RPMI7951 (cell line): Measurements from ENCODE around the gene MBD2. TPM values are rescaled to one million over a fixed set of nuclear protein-coding genes. Genes with fewer than 3 reads are reported as not detected.
"Not testable (repeated sequence)": the region's sequence is repeated elsewhere in the genome, so short reads cannot be mapped to it uniquely, and the experiment has no call there.

ENCODE experiments used
- DNase-seq: peaks from one replicate; pipeline ENCODE4 v3.0.0-alpha.2; 2012; ENCODE audit warnings: low read depth
- total RNA-seq: library from RNA; depleted of rRNA; stranded (reverse); fragments of >200 nt; shearing (Covaris generic); gene quantifications from 2 replicates; pipeline ENCODE4 v1.2.3, GENCODE V29; 2014; rRNA removed

The MBD2 gene, protein sequence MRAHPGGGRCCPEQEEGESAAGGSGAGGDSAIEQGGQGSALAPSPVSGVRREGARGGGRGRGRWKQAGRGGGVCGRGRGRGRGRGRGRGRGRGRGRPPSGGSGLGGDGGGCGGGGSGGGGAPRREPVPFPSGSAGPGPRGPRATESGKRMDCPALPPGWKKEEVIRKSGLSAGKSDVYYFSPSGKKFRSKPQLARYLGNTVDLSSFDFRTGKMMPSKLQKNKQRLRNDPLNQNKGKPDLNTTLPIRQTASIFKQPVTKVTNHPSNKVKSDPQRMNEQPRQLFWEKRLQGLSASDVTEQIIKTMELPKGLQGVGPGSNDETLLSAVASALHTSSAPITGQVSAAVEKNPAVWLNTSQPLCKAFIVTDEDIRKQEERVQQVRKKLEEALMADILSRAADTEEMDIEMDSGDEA
- total RNA-seq: 17.0 and 24.9 TPM in 2 replicates

DNA sequence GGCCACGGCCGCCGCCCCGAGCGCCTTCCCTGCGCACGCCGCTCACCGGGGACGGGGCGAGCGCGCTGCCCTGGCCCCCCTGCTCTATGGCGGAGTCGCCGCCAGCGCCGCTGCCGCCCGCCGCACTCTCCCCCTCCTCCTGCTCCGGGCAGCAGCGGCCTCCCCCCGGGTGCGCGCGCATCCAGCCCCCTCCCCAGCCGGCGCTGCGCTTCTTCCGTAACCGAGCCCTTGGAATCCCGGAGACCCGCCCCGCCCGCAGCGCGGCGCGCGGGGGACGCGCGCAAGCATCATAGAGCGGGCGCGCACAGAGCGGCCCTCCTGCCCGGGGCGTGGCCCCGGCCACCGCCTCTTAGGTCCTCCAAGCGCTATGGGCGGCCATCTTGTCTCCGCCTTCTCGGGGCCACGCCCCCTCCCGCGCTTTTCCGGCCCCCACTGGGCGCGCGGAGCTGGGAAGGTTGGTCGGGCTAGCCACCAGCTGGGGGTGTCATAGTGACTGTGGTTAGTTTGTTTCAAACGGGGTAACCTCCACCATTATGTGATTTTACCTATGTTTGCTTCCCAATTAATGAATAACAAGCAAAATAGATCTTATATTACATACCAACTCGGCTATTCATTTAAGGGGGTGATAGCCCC is at the start of gene MBD2:
Gene MBD2 (minus strand): TSS at position 291 of the 636 bp plus-strand sequence. CDS start 110 bp downstream, at position 181.
- DNase-seq: peak; percentile 92

DNA sequence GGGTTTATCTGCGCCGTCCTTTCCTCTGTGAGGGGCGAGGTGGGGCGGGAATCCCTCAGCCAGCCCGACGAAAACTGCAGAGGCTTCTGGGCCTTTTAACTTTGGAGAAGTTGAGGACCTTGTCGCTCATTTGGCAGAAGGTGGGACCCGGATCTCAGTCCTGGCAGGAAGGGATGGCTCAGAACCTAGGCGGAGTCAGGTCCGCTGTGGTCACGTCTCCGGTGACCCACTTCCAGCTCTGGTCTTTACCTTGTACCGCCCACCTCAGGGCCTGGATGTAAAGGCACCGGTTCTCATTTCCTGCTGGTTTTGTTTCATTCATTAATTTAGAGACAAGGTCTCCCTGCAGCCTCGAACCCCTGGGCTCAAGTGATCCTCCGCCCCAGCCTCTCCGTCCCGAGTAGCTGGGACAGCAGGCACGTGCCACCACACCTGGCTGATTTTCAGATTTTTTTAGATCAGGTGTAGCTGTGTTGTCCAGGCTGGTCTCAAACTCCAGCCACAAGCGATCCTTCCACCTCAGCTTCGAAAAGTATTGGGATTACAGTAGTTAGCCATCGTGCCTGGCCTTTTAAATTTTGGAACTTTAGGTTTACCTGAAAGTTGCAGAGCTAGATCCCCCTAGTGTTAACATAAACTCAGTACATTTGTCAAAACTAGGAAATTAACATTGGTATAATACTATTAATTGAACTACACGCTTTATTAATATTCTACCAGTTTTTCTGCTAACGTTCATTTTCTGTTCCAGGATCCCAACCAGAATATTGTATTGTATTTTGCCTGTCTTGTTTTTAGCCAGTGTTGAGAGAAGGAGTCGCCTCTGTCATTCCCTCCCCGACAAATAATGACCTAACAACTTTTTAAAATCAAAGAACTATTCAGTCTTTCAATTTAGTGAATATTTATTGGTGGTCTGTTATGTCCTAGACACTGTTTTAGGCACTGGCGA is 45.7 kb upstream of the MBD2 start:
- DNase-seq: peak; percentile 59

DNA sequence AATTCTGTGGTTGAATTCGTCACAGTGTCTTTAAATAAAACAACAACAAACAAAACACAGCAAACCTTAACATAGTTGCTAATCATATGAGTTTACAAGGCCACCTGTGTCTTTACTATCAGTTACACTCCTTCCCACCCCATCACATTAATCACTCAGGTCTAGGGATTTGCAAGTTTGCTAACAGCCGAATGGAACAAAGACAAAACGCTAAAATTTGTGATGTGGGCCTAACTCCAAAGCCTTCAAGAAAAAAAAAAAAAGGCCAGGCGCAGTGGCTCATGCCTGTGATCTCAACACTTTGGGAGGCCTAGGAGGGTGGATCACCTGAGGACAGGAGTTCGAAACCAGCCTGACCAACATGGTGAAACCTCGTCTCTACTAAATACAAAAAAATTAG is 44.3 kb upstream of the MBD2 start:
- no peak for DNase-seq

DNA sequence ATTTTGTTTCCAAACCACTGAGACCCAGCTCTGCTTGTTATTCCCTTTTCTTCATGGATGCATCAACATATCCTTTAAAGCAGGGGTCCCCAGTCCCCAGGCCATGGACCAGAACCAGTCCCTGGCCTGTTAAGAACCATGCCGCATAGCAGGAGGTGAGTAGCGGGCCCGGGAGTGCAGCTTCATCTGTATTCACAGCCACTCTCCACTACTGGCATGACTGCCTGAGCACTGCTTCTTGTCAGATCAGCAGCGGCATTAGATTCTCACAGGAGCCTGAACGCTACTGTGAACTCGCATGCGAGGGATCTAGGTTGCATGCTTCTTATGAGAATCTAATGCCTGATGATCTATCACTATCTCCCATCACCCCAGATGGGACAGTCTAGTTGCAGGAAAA is 43.2 kb upstream of the MBD2 start:
- no peak for DNase-seq

DNA sequence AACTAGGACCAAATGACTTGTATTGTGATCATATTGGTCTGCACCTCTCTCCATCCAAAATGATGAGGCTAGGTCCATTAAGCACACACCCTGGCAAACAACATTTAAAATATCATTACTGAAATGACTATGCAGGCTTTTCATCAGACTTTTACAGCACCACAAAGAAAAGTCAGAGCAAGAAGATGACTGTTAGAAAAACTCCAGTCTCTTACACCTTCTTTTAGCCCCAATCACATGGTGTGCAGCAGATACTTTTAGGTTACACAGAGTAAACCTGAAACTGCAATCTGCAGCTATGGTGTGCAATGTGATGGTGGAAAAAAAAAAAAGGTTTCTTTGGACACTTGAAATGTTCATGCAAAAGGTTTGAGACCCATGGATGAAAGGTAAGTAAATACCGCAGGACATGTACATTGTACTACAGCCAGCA is 39.5 kb upstream of the MBD2 start:
- no peak for DNase-seq

DNA sequence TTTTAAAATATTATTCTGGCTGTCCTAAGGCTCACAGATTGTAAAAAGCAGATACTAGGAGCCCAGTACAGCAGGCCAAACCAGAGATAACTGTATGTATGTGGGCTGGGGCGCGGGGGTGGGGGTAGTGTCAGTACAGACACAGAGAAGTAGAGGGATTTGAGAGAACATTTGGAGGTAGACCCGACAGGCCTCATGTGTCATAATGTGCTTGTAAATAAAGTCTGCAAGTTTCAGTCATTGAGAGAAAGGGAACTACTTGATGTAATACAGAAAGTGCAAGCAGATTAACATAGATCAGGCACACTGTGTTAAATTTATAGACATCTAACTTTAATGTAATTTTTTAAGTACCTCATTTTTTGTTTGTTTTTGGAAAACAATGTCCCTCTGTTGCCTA is 37.4 kb upstream of the MBD2 start:
- DNase-seq: no peak

DNA sequence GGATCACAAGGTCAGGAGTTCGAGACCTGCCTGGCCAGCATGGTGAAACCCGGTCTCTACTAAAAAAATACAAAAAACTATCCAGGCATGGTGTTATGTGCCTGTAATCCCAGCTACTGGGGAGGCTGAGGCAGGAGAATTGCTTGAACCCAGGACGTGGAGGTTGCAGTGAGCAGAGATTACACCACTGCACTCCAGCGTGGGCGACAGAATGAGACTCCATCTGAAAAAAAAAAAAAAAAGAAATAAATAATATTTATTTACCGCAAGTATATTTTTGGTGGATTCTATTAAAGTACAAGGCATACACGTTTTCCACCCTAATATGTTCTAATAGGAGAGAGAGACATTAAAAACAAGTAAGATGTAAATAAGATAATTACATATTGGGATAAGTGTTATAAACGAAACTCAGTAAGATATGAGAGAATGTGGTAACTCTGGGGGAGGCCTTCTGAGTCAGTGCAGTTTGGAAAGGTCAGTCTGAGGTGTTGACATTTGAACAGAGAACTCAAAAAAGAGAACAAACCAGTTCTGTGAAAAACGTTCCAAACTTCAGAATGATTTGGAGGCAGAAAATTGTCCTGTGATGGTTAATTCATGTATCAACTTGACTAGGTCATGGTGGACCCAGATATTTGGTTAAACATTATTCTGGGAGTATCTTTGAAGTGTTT is 36.1 kb upstream of the MBD2 start:
- DNase-seq: no peak

DNA sequence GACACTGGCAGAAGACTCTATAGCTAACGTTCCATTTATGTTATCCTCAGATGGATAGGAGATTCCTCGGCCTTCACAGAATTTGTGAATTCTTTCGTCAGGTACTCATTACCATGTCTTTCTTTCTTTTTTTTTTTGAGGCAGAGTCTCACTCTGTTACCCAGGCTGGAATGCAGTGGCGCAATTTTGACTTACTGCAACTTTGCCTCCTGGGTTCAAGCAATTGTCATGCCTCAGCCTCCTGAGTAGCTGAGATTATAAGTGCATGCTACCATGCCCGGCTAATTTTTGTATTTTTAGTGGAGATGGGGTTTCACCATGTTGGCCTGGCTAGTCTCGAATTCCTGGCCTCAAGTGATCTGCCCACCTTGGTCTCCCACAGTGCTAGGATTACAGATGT is 33.3 kb upstream of the MBD2 start:
- not testable (repeated sequence) for DNase-seq

DNA sequence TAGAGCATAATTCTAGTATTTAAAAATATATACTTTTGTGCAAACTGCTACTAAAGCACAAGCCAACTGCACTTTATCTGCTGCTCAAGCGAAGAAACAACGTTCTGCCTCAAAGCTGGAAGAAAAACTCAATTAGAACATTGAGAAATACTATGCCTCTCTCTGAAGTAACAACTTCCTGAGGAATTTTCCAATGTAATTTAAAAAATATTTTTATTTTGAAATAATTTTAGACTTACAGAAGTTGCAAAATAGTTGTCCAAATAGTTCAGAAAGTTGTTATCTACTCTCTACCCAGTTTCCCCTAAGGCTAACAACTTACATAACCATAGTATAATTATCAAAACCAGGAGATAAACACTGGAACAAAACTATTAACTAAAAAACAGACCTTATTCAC is 32.5 kb upstream of the MBD2 start:
- no peak for DNase-seq

DNA sequence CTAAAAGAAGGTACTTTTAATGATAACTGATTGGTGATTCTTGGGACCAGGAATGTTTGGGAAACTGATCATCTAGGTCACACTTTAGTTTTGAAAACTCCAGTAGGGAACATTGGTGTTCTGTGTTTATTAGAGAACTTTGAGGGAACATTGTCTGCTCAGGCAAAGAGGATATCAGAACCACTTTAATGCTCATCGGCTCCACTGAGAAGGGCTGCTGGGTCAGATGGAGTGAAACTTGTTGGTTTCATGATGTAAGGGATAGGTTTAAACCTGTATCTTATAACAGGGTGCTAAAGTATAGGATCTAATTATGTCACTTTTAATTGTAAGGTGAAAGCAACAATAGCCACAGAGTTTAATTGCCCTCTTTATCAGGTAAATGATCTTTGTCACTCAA is 30.7 kb upstream of the MBD2 start:
- no peak for DNase-seq

DNA sequence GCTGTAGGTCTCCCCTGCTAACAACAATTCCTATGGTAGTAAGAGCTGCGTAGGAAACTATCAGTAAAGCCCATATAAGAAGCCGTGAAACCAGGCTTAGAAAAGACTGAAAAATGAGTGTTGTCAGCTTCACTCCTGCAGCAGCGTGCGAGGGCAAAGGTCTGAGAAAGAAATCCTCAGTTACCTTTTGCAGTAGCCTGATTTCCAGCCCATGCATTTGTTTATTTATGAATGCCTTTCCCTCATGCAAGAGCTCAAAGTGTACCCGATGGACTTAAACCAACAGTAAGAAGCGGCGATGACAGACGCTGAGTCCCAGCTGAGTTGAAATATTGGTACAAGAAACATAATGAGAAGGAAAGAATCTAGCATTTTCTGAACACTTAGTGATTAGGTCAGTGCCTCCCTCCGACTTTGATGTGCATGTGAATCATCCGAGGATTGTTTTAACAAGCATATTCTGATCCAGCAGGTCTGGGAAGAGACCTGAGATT is 29.8 kb upstream of the MBD2 start:
- no peak for DNase-seq

DNA sequence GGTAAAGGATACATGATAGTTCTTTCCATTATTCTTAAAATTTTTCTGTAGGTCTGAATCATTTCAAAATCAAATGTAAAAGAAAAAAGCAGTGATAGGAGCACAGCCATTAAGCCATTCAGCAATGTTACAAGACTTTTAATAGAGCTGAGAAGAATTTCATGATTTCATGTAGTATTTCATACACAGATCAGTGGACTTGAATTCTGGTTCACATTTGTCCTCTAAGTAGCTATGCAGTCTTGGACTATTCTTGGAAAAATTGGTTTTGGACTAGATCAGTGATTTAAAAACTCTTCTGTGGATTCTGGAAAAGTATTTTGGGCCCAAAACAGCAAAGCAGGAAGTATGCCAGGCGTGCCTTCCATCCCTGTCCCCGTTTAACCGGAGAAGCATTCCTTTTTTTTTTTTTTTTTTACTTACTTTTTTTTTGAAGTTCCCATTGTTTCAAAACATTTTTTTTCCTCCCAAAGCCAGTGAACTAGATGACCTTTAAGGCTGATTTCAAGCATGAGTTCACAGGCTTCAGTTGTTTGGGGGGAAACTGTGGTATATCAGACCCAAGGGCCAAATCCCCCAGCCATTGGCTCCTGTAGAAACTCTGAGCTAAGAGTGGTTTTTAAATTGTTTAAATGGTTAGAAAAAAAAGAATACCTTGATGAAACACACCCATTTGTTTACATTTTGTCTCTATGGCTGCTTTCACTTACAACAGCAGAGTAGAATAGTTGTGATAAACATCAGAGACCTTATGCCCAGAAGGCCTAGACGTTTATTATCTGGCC is 27.3 kb upstream of the MBD2 start:
- no peak for DNase-seq

DNA sequence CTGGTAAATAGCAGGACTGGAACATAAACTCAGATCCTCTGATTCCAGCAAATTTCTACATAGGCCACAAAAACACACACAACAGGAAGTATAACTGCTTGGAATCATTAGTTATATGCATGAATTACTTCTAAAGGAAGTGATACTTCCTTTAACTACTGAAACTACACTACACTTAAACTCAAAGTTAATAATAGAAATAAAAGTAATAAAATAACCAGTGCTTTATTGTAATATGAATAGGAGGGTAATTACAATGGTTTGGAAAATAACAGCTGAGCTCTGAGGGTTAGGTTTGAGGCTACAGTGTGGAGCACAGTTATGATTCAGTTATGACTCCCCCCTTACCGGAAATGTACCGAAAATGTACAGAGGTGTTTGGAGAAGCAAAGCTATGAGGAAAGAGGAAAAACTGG is 26.4 kb upstream of the MBD2 start:
- DNase-seq: no peak

DNA sequence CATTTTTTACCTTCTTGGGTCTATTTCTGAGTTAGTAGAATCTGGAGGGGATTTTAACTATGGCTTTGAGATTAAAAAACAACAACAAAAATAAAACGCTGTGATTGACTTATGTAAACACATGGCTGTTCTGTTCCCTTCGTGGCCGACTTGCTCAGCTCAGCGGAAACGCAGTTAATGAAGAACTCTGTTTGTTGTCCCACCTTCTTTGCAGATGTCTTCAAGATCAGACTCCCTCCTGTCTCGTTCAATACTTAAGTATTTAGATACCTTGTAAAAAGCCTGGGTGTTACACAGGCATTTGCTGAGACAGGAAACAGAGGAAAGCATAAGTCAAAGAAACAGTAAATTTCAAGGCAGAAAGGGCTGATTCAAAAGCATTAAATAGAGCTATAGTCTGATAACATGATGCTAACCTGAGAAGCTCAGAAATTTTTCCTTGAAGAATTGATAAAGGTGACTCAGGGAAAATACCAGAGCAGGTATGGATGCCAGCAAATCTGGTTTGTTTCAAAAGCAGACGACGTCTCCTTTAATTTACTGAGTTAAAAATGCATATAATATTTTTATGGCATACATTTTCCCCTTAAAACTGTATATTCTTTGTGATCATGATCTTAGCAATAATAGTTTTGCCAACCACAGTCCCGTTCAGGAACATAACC is 23.2 kb upstream of the MBD2 start:
- DNase-seq: no peak

DNA sequence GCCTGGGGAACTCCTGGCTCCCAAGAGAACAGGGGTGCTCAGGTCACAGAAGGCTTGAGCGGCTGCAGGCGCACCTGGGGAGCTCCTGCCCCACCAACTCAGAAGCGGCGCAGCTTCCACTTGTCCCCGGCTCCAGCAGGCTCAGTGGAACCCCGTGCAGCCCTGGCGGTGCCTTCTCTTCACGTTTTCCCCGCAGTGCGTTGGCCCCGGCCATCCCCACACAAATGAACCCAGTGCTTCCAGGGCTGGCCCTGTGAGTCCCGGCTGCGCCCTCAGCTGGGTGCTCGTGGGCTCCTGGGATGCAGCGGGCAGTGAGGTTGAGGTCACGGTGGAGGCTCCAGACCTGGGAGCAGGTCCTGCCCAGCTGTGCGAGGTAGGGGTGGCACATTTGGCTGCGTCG is 17.9 kb upstream of the MBD2 start:
- DNase-seq: no peak

DNA sequence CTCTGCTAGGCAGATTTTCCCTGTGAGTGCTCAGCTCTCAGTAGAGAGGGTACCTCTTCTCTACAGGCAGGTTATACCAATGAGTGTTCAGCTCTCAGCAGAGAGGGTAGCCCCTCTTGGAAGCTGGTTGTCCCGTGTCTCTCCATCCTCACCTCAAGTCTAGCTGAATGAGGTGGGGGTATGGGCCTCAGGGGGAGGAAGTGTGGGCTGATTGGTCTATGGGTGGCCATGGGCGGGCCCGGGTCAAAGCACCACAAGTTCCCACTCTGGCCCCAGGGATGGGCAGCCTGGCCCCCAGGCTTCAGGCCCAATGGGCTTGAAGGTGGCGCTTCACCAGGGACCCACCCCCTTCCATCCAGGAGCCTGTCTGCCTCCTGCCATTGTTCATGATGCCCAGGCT is 17.0 kb upstream of the MBD2 start:
- DNase-seq: no peak

DNA sequence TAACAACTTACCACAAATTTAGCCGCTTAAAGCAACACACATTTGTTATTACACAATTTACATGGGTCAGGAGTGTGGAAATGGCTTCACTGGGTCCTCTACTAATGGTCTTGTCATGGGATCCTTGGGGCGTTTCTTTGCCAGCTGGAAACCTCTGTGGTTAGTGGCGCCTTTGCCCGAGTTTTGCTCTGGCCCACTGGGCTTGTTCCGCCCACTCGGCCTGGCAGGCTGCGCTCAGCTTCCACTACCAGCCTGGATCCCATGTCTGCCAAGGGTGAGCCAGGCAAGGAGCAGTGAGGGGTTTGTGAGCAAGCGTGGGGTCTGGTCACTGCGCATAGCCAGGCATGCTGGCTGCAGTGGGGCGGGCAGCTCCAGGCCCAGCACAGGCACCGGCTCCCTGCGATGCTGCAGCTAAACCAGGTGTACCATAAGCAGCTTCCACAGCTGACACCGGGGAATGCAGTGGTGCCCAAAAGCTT is 16.2 kb upstream of the MBD2 start:
- DNase-seq: peak; percentile 14

DNA sequence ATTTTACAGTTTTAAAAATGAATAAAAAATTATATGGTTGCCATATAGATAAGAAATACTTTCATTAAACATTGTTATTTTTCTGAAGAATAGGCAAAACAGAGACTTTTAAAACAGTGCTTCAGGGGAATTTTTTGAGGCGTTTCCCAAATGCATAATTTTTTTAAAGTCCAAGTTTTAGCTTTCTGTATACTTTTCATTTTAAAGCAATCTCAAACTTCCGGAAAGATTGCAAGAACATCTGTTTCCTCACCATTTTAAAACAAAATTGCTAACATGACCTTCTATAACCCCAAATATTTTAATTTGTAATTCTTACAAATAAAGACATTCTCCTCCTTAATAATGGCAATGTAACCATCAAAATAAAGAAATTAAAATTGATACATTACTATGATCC is 15.1 kb upstream of the MBD2 start:
- DNase-seq: no peak

DNA sequence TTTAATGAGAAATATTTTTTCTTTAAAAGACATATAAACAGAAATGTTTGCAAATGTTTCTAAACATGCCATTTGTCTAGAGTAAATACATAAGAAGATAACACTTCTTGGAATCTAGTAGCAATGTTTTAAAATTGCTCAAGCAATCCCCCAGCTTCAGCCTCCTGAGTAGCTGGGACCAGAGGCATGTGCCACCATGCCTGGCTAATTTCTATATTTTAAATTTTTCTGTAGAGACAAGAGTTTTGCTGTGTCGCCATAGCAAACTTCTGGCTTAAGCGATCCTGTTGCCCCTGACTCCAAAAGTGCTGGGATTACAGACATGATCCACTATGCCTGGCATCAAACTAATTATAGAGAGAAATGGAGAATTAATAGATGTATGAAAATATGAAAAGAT is 14.6 kb upstream of the MBD2 start:
- no peak for DNase-seq
